GM12892 (cell line): Measurements from ENCODE around the gene ZNHIT6.

Source experiments
- POLR2A ChIP-seq: IDR thresholded peaks from 2 replicates; pipeline ENCODE4 v1.6.1; 2011; ENCODE audit warnings: low read depth, low read length, control low read depth
- POLR2AphosphoS5 ChIP-seq: IDR thresholded peaks from 2 replicates; pipeline ENCODE4 v1.6.1; 2011; ENCODE audit warnings: low read depth, low read length, control low read depth

DNA sequence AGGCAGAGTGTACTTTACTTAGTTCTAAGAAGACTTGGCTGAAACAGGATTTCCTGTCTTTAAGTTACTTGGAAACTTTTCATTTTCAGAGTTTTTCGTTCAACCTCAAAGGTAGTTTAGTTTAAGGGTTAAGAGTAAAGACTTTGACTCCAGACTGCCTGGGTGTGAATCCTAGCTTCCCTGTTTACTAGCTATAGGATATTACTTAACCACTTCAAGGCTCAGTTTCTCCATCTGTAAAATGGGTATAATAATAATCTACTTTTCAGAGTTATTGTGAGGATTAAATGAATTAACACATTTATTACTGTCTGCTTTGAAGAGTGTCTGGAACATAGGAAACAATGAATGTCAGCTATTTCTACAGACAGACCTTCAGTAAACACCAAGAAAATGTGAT lies 30.0 kb downstream of the ZNHIT6 start:
- no peak for TF ChIP-seq POLR2A
- no peak for TF ChIP-seq POLR2AphosphoS5
